Mucosa of descending colon (tissue), 3 donors: ENCODE measurements around the gene ZNF674. TPM values are rescaled to one million over a fixed set of nuclear protein-coding genes. Genes with fewer than 3 reads are reported as not detected.

Experiments used
- ATAC-seq: fragments of 200-7000 bp; cut with Tn5 transposase; one replicate; pipeline ENCODE4 v1.9.1; 2020; ENCODE audit warnings: mild to moderate bottlenecking, moderate library complexity
- DNase-seq, 3 donors: peaks; one replicate each; pipeline ENCODE4 v3.0.0-alpha.2; 2020
- H3K36me3 ChIP-seq: fragments of 200-600 bp; one replicate; pipeline ENCODE4 v1.8.0; 2021; ENCODE audit warnings: low read depth, mild to moderate bottlenecking
- H3K4me1 ChIP-seq: fragments of 200-600 bp; one replicate; pipeline ENCODE4 v1.8.0; 2021; ENCODE audit warnings: low read depth, mild to moderate bottlenecking
- H3K4me3 ChIP-seq: fragments of 200-600 bp; one replicate; pipeline ENCODE4 v1.8.0; 2021; ENCODE audit warnings: mild to moderate bottlenecking
- H3K9me3 ChIP-seq: fragments of 200-600 bp; one replicate; pipeline ENCODE4 v1.8.0; 2021; ENCODE audit warnings: mild to moderate bottlenecking
- intact Hi-C, 2 donors: fragments of 100-400 bp; cut with DNase I in 1 of 2; cut with micrococcal nuclease in 1 of 2; formaldehyde crosslinking; loops; one replicate each; pipeline versions ENCODE4 v1.11.0 to v1.11.1; 2022; cut with DNase I, micrococcal nuclease
- long read RNA-seq, 2 donors: library from polyadenylated mRNA; unstranded; transcript quantifications; one replicate each; pipeline ENCODE4 v2.0.0, GENCODE V29; 2019 to 2021
- total RNA-seq, 3 donors: library from RNA; stranded (reverse); fragmentation: NEBNext Ultra II Directional in 2 of 3; extraction: Animal tissue kit (Norgen Biotek cat#: 25700) in 2 of 3; gene quantifications; one replicate each; pipeline versions ENCODE4 v1.2.1 to v1.2.4, GENCODE V29; 2021 to 2023
- TF ChIP-seq, protein P1 (sequence below): fragments of 200-600 bp; IDR thresholded peaks from one replicate; pipeline ENCODE4 v1.8.0; 2022; ENCODE audit warnings: antibody characterized with exemption, mild to moderate bottlenecking
- donor health status: DM: no; HTN: no; CAD: no; lungs with moderate emphysema.
- donor health status: DM: no; HTN: no; CAD: no.
- donor health status: DM: no; HTN: yes; CAD: no.

The ZNF674 gene
- 1 to 10 TPM; 4.7 to 6.6 (median 5.8) TPM for total RNA-seq
- long read RNA-seq, donor 1 = 0 reads
- long read RNA-seq, donor 2, partial matches to known transcripts = 0 of 3 reads
- long read RNA-seq, donor 2, other reads (novel, unspliced or antisense) = 3 of 3 reads

- intact Hi-C loops = no loop called here
- ATAC-seq = peak; percentile 98
- peak; percentile 94 to 95 (median 94) for DNase-seq
- TF ChIP-seq, protein P1, sequence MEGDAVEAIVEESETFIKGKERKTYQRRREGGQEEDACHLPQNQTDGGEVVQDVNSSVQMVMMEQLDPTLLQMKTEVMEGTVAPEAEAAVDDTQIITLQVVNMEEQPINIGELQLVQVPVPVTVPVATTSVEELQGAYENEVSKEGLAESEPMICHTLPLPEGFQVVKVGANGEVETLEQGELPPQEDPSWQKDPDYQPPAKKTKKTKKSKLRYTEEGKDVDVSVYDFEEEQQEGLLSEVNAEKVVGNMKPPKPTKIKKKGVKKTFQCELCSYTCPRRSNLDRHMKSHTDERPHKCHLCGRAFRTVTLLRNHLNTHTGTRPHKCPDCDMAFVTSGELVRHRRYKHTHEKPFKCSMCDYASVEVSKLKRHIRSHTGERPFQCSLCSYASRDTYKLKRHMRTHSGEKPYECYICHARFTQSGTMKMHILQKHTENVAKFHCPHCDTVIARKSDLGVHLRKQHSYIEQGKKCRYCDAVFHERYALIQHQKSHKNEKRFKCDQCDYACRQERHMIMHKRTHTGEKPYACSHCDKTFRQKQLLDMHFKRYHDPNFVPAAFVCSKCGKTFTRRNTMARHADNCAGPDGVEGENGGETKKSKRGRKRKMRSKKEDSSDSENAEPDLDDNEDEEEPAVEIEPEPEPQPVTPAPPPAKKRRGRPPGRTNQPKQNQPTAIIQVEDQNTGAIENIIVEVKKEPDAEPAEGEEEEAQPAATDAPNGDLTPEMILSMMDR = no peak
- peaks cover 2% of the 10 kb centered on the region for H3K4me1 ChIP-seq
- no peaks in the 10 kb centered on the region for H3K9me3 ChIP-seq
- H3K4me3 ChIP-seq = peak within 1 kb of the TSS; percentile 56
- H3K36me3 ChIP-seq = no peaks in the 10 kb centered on the region
Measured at GRCh38 chrX:46545111-46546005, at the start of gene ZNF674. Gene ZNF674, minus strand, starts transcription at chrX:46545421. Its CDS starts 3,334 bp downstream, at chrX:46542087.

DNA sequence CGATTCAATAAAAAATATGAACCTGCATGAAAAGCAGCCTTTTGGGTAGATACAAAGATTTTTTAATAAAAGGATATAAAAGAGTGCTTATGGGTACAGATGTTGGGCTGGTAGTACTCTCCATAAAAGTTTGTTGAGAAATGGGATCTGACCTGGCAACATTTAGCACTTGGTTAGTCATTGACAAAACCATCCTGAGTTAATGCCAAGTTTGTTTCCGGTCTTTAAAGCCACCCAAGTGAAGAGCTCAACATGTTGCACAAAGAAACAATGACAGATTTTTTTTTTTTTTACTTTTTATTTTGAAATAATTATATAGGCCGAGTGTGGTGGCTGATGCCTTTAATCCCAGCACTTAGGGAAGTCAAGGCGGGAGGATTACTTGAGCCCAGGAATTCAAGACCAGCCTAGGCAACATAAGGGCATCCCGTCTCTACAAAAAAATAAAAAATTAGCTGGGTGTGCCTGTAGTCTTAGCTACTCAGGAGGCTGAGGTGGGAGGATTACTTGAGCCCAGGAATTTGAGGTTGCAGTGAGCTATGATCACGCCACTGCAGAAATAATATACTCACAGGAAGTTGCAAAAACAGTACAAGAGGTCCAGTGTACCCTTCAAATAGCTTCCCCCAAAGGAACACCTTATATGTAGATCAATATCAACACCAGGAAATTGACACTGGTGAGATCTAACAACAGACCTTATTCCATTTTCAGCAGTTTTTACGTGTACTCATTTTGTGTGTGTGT is 44.9 kb upstream of the ZNF674 start:
- H3K4me1 ChIP-seq = no peaks in the 10 kb centered on the region
- H3K9me3 ChIP-seq = no peaks in the 10 kb centered on the region
- intact Hi-C loops = no loop called here
- no peak overlapping the region for H3K4me3 ChIP-seq
- no peaks in the 10 kb centered on the region for H3K36me3 ChIP-seq
- TF ChIP-seq, protein P1 = no peak
- DNase-seq = no peak
- ATAC-seq = no peak

DNA sequence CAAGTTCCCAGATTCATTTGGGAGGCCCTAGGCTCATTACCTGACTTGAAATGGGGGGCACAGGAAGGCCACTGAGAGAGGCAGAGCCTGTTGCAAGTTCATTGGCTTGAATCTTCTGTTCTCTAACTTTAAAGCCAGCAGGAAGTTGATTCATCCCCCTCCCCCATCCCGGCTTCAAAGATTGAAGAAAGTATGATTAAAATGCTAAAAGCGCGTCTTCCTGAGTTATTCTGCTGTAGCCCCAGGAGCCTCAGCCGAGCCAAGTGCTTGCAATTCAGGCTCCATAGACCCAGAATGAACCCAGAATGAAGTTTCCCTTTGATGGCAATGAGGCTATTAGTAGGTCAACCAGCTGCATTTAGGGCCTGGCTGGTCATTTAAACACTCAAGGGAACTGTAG is 43.0 kb upstream of the ZNF674 start:
- ATAC-seq (peak; percentile 12), DNase-seq (peak in 1 of 3 donors; percentile 47)
- Histone ChIP-seq H3K4me1 (no peaks in the 10 kb centered on the region), H3K4me3 (no peak overlapping the region), H3K9me3 (no peaks in the 10 kb centered on the region), H3K36me3 (no peaks in the 10 kb centered on the region)
- intact Hi-C loops = no loop called here
- TF ChIP-seq, protein P1 = no peak

DNA sequence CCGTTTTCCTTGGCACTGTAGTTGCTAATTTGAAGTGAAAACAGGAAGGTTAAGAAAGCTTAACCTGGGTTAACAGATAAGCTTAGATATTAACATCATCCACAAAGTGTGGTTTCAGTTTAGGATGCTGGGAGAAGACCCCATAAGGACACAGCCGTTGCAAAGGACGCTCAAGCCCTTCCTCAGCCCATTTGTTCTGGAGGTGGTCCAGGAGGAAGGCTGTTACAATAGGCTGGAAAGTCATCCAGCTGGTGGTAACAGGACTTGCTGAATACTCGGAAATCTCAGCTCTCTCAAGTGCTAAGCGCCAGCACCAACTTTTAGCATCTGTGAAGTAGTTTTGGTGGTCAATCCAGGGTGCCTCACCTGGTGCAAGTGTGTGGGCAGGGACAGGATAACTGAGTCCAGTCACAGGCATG is 42.5 kb upstream of the ZNF674 start:
- H3K4me3 ChIP-seq = no peak overlapping the region
- no peaks in the 10 kb centered on the region for H3K36me3 ChIP-seq
- ATAC-seq (no peak), DNase-seq (no peak)
- intact Hi-C loops = no loop called here
- no peaks in the 10 kb centered on the region for H3K9me3 ChIP-seq
- TF ChIP-seq, protein P1 = no peak
- no peaks in the 10 kb centered on the region for H3K4me1 ChIP-seq

GRCh38 chrX:46587158-46587557 is 41.9 kb upstream of the ZNF674 start:
- H3K4me1 ChIP-seq = no peaks in the 10 kb centered on the region
- intact Hi-C loops = no loop called here
- DNase-seq = no peak
- no peak for ATAC-seq
- H3K9me3 ChIP-seq = no peaks in the 10 kb centered on the region
- H3K4me3 ChIP-seq = no peak overlapping the region
- TF ChIP-seq, protein P1 = no peak
- H3K36me3 ChIP-seq = no peaks in the 10 kb centered on the region
